NCI-H2227 (cell line): ENCODE results near the gene GATA6.

Source experiments
- DNase-seq: peaks from one replicate; lab custom pipeline; 2025; ENCODE audit not compliant: unreplicated experiment; lab: John Stamatoyannopoulos, UW

GATA6 gene

GRCh38 chr18:22169011-22169888, at the start of gene GATA6:
GATA6 (plus strand) TSS chr18:22169589; CDS start chr18:22171145, 1,556 bp downstream.
- peak; percentile 56 for DNase-seq

GRCh38 chr18:22124970-22125369, 44.4 kb upstream of the GATA6 start:
- DNase-seq, result no peak

GRCh38 chr18:22128954-22129353, 40.4 kb upstream of the GATA6 start:
- DNase-seq, result no peak

GRCh38 chr18:22129778-22130177, 39.6 kb upstream of the GATA6 start:
- DNase-seq, result no peak

- DNase-seq, result no peak
Measured at GRCh38 chr18:22132258-22132657, 37.1 kb upstream of the GATA6 start.

- no peak for DNase-seq
Measured at GRCh38 chr18:22132763-22133162, 36.6 kb upstream of the GATA6 start.

GRCh38 chr18:22136395-22136794, 33.0 kb upstream of the GATA6 start:
- DNase-seq, result no peak

GRCh38 chr18:22141211-22141610, 28.2 kb upstream of the GATA6 start:
- DNase-seq, result no peak

- DNase-seq, result no peak
Measured at GRCh38 chr18:22143347-22144340, 25.7 kb upstream of the GATA6 start.

- no peak for DNase-seq
Measured at GRCh38 chr18:22145160-22145559, 24.2 kb upstream of the GATA6 start.

- DNase-seq, result no peak
Measured at GRCh38 chr18:22149710-22150109, 19.7 kb upstream of the GATA6 start.

GRCh38 chr18:22152093-22152492, 17.3 kb upstream of the GATA6 start:
- DNase-seq, result no peak

- DNase-seq, result no peak
Measured at GRCh38 chr18:22153428-22153827, 16.0 kb upstream of the GATA6 start.

GRCh38 chr18:22155584-22155983, 13.8 kb upstream of the GATA6 start:
- DNase-seq, result no peak

- no peak for DNase-seq
Measured at GRCh38 chr18:22159014-22159413, 10.4 kb upstream of the GATA6 start.

GRCh38 chr18:22161090-22161489, 8.3 kb upstream of the GATA6 start:
- no peak for DNase-seq

GRCh38 chr18:22163416-22164161, 5.8 kb upstream of the GATA6 start:
- no peak for DNase-seq

GRCh38 chr18:22164337-22165048, 4.9 kb upstream of the GATA6 start:
- no peak for DNase-seq

GRCh38 chr18:22165049-22165602, 4.3 kb upstream of the GATA6 start:
- no peak for DNase-seq

- no peak for DNase-seq
Measured at GRCh38 chr18:22165603-22166068, 3.8 kb upstream of the GATA6 start.
